ENCODE data around the gene SIT1.
"Not testable (repeated sequence)": the region's sequence is repeated elsewhere in the genome, so short reads cannot be mapped to it uniquely, and the experiment has no call there.

Gene SIT1

DNA sequence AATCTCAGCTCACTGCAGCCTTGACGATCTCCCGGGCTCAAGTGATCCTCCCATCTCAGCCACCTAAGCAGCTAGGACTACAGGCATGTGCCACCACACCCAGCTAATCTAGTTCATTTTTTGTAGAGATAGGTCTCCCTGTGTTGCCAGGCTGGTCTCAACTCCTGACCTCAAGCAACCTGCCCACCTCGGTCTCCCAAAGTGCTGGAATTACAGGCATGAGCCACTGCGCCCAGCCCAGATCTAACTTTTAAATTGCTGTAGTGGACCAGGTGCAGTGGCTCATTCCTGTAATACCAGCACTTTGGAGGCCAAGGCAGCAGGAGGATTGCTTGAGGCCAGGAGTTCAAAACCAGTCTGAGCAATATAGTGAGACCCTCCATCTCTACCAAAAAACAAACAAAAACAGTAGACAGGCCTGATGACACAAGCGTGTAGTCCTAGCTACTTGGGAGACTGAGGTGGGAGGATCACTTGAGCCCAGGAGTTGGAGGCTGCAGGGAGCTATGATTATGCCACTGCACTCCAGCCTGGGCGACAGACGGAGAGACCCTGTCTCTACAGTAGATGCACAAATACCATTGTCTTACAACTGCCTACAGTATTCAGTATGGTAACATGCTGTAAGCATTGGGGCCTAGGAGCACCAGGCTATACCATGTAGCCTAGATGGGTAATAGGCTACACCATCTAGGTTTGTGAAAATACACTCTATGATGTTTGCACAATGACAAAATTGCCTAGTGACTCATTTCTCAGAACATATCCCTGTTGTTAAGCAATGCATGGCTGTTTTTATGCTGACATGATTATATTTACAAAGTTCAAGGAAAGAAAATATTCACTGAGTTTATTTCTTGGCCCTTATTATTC lies 1.5 kb upstream of the SIT1 start:
- TF ChIP-seq, protein P1, sequence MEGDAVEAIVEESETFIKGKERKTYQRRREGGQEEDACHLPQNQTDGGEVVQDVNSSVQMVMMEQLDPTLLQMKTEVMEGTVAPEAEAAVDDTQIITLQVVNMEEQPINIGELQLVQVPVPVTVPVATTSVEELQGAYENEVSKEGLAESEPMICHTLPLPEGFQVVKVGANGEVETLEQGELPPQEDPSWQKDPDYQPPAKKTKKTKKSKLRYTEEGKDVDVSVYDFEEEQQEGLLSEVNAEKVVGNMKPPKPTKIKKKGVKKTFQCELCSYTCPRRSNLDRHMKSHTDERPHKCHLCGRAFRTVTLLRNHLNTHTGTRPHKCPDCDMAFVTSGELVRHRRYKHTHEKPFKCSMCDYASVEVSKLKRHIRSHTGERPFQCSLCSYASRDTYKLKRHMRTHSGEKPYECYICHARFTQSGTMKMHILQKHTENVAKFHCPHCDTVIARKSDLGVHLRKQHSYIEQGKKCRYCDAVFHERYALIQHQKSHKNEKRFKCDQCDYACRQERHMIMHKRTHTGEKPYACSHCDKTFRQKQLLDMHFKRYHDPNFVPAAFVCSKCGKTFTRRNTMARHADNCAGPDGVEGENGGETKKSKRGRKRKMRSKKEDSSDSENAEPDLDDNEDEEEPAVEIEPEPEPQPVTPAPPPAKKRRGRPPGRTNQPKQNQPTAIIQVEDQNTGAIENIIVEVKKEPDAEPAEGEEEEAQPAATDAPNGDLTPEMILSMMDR (IDR thresholded peaks at IDR 0.05; ENCODE audit: low read depth, low read length, missing control alignments), result no peak
- Histone ChIP-seq H3K4me3 (ENCODE audit: low read depth, low read length) (no peak overlapping the region), H3K36me3 (replicated peaks) (no peaks in the 10 kb centered on the region), H3K27ac (no peak overlapping the region), H3K27me3 (replicated peaks) (no peaks in the 10 kb centered on the region)
- no peak for DNase-seq
- in situ Hi-C loops (cut with HindIII; ENCODE audit: low pct_ligation_motif_present, low sequenced_read_pairs), result no loop called here

DNA sequence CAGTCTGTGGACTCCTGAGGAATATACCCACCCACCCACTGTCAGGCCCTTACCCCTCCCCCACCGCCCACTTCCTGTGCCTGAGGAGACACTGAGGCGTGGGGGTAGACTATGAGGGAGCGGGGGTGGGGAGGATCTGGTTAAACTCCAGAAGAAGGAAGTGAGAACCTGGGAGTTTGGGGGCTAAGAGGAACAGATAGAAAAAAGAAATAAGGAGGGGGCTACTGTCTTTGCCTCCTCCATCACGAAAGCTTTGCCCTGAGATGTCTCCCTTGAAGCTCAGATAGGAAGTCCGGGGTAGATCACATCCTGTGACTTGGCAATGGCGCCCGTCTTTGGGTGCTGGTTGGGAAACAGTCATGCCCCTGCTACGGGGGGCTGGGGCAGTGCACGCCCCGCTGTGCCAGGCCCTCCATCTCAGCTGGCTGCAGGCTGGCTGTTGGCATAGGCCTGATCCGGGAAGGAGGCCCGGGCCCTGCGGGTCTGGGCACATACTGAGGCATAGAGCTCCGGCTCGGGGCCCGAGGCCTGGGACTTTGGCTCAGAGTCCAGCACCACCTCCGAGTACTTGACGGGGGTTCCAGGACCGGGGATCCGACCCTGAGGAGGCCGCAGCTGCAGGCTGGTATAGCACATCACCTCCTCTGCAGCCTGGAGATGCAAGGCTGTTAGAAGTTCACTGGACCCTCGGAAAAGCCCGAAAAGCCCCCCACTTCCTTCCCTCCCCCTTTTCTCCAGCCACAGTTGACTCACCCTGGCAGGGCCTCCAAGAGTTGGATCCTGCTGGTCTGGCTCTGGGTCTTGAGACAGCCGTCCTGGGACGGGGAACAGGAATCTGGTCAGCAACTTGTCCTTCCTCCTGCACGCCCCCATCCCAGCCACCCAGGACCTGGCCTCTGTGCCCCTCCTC lies 1.0 kb downstream of the SIT1 start:
- in situ Hi-C loops (cut with HindIII; ENCODE audit: low pct_ligation_motif_present, low sequenced_read_pairs), result no loop called here
- Histone ChIP-seq H3K36me3 (replicated peaks) (no peaks in the 10 kb centered on the region), H3K4me3 (ENCODE audit: low read depth, low read length) (no peak overlapping the region), H3K27me3 (replicated peaks) (no peaks in the 10 kb centered on the region), H3K27ac (no peak overlapping the region)
- DNase-seq, result no peak
- TF ChIP-seq, protein P1 (IDR thresholded peaks at IDR 0.05; ENCODE audit: low read depth, low read length, missing control alignments), result no peak

GRCh38 chr9:35646533-35647265 lies 4.0 kb downstream of the SIT1 start:
- in situ Hi-C loops (cut with HindIII; ENCODE audit: low pct_ligation_motif_present, low sequenced_read_pairs), result no loop called here
- H3K27ac ChIP-seq, result no peak overlapping the region
- TF ChIP-seq, protein P1 (IDR thresholded peaks at IDR 0.05; ENCODE audit: low read depth, low read length, missing control alignments), result peak; percentile 82
- peak overlapping the region; percentile 71 for H3K4me3 ChIP-seq (ENCODE audit: low read depth, low read length)
- no peaks in the 10 kb centered on the region for H3K36me3 ChIP-seq (replicated peaks)
- DNase-seq, result peak; percentile 81
- no peaks in the 10 kb centered on the region for H3K27me3 ChIP-seq (replicated peaks)

- no peaks in the 10 kb centered on the region for H3K27me3 ChIP-seq (replicated peaks)
- H3K36me3 ChIP-seq (replicated peaks), result no peaks in the 10 kb centered on the region
- H3K27ac ChIP-seq, result no peak overlapping the region
- no peak for DNase-seq
- TF ChIP-seq, protein P1 (IDR thresholded peaks at IDR 0.05; ENCODE audit: low read depth, low read length, missing control alignments), result peak; percentile 40
- peak overlapping the region; percentile 71 for H3K4me3 ChIP-seq (ENCODE audit: low read depth, low read length)
- in situ Hi-C loops (cut with HindIII; ENCODE audit: low pct_ligation_motif_present, low sequenced_read_pairs), result no loop called here
Measured at GRCh38 chr9:35646153-35646532, 4.6 kb downstream of the SIT1 start.

DNA sequence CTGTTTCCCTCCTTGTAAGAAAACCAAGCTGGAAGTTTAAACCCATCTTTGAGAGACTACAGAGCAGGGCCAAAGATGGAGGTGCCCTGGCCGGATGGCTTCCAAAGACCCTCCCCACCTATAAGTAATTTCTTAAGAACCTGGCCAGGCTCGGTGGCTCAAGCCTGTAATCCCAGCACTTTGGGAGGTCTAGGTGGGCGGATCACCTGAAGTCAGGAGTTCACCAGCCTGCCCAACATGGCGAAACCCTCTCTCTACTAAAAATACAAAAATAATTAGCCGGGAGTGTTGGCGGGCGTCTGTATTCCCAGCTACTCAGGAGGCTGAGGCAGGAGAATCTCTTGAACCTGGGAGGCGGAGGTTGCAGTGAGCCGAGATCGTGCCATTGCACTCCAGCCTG lies 5.0 kb downstream of the SIT1 start:
- H3K27ac ChIP-seq; H3K27me3 ChIP-seq (replicated peaks); DNase-seq; H3K36me3 ChIP-seq (replicated peaks); in situ Hi-C loops (cut with HindIII; ENCODE audit: low pct_ligation_motif_present, low sequenced_read_pairs): not testable (repeated sequence)
- H3K4me3 ChIP-seq (ENCODE audit: low read depth, low read length), result peak overlapping the region; percentile 71
